ENCODE results near the gene DNAJC16.

Gene DNAJC16

DNA sequence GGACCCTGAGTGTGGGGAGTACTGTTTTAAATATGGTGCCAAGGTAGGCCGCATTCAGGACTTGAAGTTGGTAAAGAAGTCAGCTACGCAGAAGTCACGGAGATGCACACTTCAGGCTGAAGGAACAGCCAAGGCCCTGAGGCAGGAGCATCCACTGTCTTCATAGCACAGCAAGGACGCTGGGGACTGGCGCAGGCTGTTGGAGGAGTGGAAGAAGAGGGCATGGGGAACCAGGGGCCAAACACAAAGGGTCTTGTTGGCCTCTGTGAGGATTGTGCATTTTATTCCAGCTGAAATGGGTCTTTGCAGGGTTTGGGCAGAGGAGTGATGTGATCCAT is 16.6 kb downstream of the DNAJC16 start:
- DNase-seq (ENCODE audit: low read depth): no peak
- TF ChIP-seq, protein P1, sequence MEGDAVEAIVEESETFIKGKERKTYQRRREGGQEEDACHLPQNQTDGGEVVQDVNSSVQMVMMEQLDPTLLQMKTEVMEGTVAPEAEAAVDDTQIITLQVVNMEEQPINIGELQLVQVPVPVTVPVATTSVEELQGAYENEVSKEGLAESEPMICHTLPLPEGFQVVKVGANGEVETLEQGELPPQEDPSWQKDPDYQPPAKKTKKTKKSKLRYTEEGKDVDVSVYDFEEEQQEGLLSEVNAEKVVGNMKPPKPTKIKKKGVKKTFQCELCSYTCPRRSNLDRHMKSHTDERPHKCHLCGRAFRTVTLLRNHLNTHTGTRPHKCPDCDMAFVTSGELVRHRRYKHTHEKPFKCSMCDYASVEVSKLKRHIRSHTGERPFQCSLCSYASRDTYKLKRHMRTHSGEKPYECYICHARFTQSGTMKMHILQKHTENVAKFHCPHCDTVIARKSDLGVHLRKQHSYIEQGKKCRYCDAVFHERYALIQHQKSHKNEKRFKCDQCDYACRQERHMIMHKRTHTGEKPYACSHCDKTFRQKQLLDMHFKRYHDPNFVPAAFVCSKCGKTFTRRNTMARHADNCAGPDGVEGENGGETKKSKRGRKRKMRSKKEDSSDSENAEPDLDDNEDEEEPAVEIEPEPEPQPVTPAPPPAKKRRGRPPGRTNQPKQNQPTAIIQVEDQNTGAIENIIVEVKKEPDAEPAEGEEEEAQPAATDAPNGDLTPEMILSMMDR (IDR thresholded peaks at IDR 0.05; ENCODE audit: control insufficient read depth, insufficient read depth, low read depth, low read length, missing control alignments): no peak
- no peak overlapping the region for H3K4me3 ChIP-seq (ENCODE audit: control insufficient read depth, low read depth, low read length)

DNA sequence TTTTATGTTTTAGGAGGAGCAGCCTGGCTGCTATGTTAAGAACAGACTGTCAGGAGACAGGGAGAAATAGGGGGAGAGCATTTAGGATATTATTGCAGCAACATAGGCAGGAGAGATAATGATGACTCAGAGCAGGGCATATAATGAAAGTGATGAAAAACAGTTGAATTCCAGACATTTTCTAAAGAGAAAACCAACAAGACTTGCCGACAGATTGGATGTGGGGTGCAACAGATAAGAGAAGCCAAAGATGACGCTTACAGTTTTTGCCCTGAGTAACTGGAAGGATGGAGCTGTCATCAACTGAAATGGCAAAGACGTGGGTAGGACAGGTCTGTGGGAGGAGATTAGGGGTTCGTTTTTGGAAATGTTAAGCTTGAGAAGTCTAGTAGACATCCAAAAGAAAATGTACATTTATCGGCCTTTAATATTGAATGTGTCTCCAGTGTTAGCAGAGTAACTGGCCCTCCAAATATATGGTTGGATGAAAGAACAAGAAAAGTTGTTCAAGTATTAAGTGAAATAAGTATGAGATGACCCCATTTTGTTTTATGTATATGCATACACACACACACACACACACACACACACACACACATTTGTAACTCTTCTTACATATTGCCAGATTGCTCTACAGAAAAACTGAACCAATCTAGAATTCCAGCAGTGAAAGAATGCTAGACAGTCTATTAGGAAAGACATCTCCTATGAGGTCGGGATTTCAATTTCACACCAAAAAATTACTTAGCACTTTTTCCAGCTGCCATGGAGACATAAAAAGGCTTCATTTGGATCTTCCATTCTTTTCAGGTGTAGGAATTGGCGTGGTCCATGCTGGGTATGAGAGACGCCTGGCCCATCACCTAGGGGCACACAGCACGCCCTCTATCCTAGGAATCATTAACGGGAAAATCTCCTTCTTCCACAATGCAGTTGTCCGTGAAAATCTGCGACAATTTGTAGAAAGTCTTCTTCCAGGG is 17.2 kb downstream of the DNAJC16 start:
- TF ChIP-seq, protein P1 (IDR thresholded peaks at IDR 0.05; ENCODE audit: control insufficient read depth, insufficient read depth, low read depth, low read length, missing control alignments): no peak
- no peak for DNase-seq (ENCODE audit: low read depth)

DNA sequence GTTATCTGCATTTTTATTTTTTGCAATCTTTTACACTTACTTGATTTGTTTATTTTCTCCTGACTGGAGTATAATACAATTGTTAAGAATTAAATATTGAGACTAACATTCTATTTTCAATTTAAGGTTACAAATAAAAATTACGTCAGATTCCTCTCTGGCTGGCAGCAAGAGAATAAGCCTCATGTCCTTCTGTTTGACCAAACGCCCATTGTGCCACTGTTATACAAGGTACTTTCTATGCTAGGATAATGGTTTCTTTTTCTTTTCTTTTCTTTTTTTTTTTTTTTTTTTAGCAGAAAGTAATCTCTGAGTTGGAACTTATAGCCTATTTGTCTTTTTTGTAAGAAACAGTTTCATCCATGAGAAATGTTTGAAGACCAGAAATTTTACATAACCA is 20.0 kb downstream of the DNAJC16 start:
- TF ChIP-seq, protein P1 (IDR thresholded peaks at IDR 0.05; ENCODE audit: control insufficient read depth, insufficient read depth, low read depth, low read length, missing control alignments): no peak
- H3K4me3 ChIP-seq (ENCODE audit: control insufficient read depth, low read depth, low read length): no peak overlapping the region

More for the DNA sequence above, 17.2 kb downstream of the DNAJC16 start:
- H3K4me3 ChIP-seq (ENCODE audit: control insufficient read depth, low read depth, low read length): no peak overlapping the region

DNA sequence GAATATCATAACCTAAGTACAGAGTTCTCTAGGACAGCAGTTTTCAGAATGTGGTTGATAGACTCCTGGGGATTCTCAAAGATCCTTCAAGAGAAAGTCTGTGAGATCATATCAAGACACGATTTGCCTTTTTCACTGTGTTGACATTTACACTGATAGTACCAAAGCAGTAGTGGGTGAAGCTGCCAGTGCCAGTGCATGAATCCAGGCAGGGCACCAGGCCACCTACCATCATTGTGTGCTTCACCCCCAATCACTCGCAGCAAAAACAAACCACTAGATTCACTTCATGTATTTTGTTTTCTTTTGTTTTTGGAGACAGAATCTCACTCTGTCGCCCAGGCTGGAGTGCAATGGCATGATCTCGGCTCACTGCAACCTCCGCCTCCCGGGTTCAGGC is 23.9 kb downstream of the DNAJC16 start:
- DNase-seq (ENCODE audit: low read depth): no peak
- no peak overlapping the region for H3K4me3 ChIP-seq (ENCODE audit: control insufficient read depth, low read depth, low read length)
- TF ChIP-seq, protein P1 (IDR thresholded peaks at IDR 0.05; ENCODE audit: control insufficient read depth, insufficient read depth, low read depth, low read length, missing control alignments): no peak

More for the DNA sequence above, 20.0 kb downstream of the DNAJC16 start:
- DNase-seq (ENCODE audit: low read depth): no peak

DNA sequence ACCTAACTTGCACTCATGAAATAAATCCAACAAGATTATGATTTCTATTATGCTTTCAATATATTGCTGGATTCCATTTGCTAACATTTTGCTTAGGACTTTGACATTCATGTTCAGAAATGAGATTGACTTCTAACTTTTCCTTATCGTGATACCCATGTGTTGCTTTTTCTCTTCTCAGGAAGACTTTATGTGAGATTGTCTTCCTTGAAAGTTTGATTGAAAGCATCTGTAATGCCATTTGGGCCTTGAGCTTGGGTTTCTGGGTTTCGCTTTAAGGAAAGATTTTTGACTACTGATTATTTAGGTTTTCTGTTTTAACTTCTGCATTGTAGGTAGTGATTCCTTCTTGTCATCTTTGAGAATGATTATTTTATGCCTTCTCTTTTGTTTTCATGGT is 30.4 kb downstream of the DNAJC16 start:
- TF ChIP-seq, protein P1 (IDR thresholded peaks at IDR 0.05; ENCODE audit: control insufficient read depth, insufficient read depth, low read depth, low read length, missing control alignments): no peak
- DNase-seq (ENCODE audit: low read depth): no peak
- H3K4me3 ChIP-seq (ENCODE audit: control insufficient read depth, low read depth, low read length): no peak overlapping the region

DNA sequence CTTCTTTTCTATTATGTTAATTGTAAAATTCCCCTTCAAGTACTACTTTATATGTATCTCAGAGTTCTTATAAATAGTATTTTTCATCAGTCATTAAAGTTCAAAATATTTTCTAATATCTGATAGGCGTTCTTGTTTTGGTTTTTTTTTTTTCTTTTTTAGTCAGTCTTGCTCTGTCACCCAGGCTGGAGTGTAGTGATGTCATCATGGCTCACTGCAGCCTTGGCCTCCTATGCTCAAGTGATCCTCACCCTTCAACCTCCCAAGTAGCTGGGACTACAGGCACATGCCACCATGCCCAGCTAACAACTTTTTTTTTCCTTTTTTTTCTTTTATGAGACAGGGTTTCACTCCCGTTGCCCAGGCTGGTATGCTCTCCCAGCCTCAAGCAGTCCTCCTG is 30.9 kb downstream of the DNAJC16 start:
- no peak overlapping the region for H3K4me3 ChIP-seq (ENCODE audit: control insufficient read depth, low read depth, low read length)
- TF ChIP-seq, protein P1 (IDR thresholded peaks at IDR 0.05; ENCODE audit: control insufficient read depth, insufficient read depth, low read depth, low read length, missing control alignments): no peak
- DNase-seq (ENCODE audit: low read depth): no peak

All from AG09309 (cell line).